HEK293 (cell line): Measurements from ENCODE around the gene FBN2.

ENCODE experiments used
- CTCF ChIP-seq: fragments of 450-650 bp; formaldehyde crosslinking; IDR thresholded peaks from 2 replicates; pipeline ENCODE4 v1.5.1; 2016; ENCODE audit warnings: missing biosample characterization, missing genetic modification characterization
- SCRT1 ChIP-seq: fragments of 450-650 bp; formaldehyde crosslinking; IDR thresholded peaks from 2 replicates; pipeline ENCODE4 v1.5.1; 2016; ENCODE audit warnings: missing biosample characterization, missing genetic modification characterization, borderline replicate concordance
- ZFP37 ChIP-seq: fragments of 450-650 bp; formaldehyde crosslinking; IDR thresholded peaks from 2 replicates; pipeline ENCODE4 v1.5.1; 2016; ENCODE audit warnings: missing biosample characterization, missing genetic modification characterization
- ZNF18 ChIP-seq: fragments of 450-650 bp; formaldehyde crosslinking; IDR thresholded peaks from 2 replicates; pipeline ENCODE4 v1.5.1; 2016; ENCODE audit warnings: missing biosample characterization, missing genetic modification characterization
- ZNF639 ChIP-seq: fragments of 450-650 bp; formaldehyde crosslinking; IDR thresholded peaks from 2 replicates; pipeline ENCODE4 v1.5.1; 2016; ENCODE audit warnings: missing biosample characterization, missing genetic modification characterization
- ZSCAN5A ChIP-seq: fragments of 450-650 bp; formaldehyde crosslinking; IDR thresholded peaks from 2 replicates; pipeline ENCODE4 v1.5.1; 2016; ENCODE audit warnings: missing biosample characterization, missing genetic modification characterization
- TF ChIP-seq, protein P1 (sequence below): fragments of 450-650 bp; formaldehyde crosslinking; IDR thresholded peaks from 2 replicates; pipeline ENCODE4 v1.5.1; 2016; ENCODE audit warnings: missing biosample characterization, missing genetic modification characterization, low read depth

DNA sequence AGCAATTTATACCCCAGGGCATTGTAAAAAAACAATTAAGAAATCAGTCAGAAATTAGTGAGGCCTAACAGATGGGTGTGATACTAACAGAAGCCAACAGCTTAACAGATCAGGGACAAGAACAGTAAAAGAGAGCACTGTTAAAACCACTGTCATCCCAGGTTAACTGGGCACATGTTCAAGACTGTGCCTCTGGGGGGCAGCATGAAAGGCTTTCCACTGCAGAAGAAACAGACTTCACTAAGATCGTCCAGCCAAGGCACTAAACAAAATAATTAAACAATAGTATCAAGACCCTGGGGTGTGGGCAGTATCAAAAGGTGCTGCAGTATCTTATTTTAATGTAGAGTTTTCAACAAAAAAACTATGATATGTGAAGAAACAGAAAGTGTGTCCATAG, 43.5 kb downstream of the FBN2 start:
- TF ChIP-seq CTCF = no peak
- no peak for TF ChIP-seq ZSCAN5A (tag by site-specific recombination)
- TF ChIP-seq ZNF639 (tag by site-specific recombination) = no peak
- no peak for TF ChIP-seq ZNF18 (tag by site-specific recombination)
- TF ChIP-seq SCRT1 (tag by site-specific recombination) = no peak
- TF ChIP-seq ZFP37 (tag by site-specific recombination) = no peak
- TF ChIP-seq, protein P1, sequence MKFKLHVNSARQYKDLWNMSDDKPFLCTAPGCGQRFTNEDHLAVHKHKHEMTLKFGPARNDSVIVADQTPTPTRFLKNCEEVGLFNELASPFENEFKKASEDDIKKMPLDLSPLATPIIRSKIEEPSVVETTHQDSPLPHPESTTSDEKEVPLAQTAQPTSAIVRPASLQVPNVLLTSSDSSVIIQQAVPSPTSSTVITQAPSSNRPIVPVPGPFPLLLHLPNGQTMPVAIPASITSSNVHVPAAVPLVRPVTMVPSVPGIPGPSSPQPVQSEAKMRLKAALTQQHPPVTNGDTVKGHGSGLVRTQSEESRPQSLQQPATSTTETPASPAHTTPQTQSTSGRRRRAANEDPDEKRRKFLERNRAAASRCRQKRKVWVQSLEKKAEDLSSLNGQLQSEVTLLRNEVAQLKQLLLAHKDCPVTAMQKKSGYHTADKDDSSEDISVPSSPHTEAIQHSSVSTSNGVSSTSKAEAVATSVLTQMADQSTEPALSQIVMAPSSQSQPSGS (tag by site-specific recombination) = no peak
